CD4-positive, alpha-beta T cell treated with Interleukin-17A for 4 hours (primary cell): ENCODE measurements around the gene TMEM14C.
A peak's percentile ranks its signal among the peaks of the same experiment; 100 is the strongest.
"Not testable (repeated sequence)": the region's sequence is repeated elsewhere in the genome, so short reads cannot be mapped to it uniquely, and the experiment has no call there.

Experiments used
- DNase-seq: peaks from one replicate; pipeline ENCODE4 v3.0.0-alpha.2; 2020; ENCODE audit warnings: mixed read lengths

The TMEM14C gene

DNA sequence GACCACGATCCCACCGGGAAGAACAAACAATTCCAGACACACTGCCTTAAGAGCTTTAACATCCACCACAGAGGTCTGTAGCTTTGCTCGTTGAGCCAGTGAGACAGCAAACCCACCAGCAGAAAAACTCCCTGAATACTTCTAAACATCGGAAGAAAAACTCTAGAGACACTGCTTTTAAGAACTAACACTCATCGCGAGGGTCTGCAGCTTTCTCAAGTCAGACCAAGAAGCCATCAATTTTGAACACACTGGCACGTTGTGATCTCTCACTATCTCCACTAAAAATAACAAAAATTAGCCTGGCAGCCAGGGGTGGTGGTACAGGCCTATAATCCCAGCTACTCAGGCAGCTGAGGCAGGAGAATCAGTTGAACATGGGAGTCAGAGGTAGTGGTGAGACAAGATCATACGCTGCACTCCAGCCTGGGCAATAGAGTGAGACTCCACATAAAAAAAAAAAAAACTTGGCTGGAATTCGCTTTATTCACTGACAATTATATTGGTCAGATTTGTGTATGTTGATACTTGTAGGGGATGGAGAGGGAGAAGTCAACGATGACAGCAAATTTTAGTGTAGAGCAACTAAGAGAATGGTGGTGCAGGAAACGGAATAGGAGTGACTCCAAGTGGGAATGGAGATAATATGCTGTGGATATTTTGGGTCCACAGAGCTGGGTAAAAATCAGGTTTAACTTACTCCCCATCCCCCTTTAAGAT, 860 bp upstream of the TMEM14C start:
- no peak for DNase-seq

DNA sequence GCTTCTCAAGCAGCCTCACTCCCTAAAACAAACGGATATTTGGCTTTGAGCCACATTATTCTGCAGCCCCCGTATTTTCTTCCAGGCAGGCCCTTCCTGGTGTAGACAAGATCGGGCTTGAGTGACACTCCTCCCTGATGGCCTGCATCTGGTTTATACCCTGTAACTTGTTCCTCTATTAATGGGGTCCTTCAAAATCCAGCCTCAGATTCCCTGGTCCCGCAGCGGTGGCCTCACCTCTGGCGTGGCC, 375 bp upstream of the TMEM14C start:
- peak; percentile 3 for DNase-seq

DNA sequence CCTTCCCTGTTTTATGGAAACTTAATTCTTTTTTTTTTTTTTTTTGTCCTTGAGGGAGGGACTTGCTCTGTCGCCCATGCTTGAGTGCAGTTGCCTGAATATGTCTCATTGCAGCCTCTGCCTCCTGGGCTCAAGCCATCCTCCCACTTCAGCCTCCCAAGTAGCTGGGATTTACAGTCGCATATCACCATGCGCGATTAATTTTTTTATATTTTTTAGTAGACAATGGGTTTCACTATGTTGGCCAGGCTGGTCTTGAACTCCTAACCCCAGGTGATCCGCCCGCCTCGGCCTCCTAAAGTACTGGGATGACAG, 654 bp downstream of the TMEM14C start:
- peak; percentile 14 for DNase-seq

DNA sequence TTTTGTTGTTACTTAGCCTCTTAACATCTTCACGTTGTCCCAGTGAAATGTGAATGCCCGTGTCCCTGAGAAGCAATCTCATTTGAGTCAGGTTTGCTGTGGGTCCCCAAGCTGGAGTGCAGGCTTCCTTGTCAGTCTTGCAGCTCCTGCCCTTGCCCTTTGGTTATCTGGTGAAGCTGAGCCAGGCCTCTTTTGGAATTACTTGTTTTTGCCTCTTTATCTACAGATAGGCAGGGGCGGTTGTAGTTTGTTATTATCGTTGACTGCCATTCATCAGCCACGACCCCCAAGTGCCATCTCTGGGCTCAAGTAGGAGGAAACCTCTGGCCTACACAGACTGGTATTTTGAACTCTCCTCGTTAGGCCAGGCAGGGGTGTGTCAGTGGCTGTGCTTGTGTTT, 2.2 kb downstream of the TMEM14C start:
- no peak for DNase-seq

DNA sequence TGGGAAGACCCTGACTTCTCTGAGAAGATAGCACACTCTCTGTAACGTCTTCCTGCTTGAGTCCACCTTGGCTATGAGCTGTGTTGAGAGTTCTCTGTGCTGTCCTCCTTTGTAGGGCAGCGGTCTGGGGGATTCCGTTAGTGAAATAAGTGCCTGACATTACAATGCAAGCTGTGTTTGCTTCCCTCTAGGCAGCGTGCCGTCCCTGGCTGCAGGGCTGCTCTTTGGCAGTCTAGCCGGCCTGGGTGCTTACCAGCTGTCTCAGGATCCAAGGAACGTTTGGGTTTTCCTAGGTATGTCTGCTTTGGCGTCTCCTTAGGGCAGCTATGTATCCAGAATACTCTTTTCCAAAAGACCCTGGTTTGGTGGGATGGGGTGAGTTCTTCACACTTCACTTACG, 2.8 kb downstream of the TMEM14C start:
- DNase-seq, result no peak

DNA sequence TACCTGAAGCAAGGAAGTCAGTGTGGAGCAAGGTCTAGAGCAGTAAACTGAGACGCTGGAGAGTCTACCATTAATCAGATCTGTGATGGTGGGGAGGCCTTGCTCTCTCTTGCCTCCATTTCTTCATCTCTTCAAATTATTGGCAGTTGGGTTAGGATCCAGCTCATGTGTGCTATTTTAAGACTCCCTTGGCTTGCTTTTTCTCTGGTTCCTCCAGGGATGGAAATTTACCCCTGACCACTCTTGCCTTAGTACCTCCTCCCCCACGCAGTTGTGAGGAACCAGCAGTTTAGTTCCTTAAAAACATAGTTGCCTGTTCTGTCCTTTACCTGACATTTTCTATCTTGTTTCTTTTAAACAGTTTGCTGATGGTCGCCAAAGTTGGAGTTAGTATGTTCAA, 7.4 kb downstream of the TMEM14C start:
- DNase-seq, result no peak

DNA sequence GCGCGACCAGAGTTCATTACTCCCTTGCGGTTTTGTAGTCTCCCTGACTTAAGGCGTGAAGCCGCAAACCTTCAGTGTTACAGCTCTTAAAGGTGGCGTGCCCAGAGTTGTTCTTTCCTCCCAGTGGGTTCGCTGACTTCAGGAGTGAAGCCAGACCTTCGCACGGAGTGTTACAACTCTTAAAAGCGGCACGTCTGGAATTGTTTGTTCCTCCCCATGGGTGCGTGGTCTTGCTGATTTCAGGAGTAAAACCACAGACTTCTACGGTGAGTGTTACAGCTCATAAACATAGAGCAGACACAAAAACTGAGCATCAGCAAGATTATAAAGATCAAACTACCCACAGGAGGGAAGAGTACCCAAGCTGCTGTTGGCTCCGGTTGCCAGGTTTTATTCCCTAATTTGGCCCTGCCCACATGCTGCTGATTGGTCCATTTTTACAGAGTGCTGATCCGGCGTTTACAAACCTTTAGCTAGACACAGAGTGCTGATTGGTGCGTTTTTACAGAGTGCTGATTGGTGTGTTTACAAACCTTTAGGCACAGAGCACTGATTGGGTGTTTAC, 10.4 kb downstream of the TMEM14C start:
- no peak for DNase-seq

DNA sequence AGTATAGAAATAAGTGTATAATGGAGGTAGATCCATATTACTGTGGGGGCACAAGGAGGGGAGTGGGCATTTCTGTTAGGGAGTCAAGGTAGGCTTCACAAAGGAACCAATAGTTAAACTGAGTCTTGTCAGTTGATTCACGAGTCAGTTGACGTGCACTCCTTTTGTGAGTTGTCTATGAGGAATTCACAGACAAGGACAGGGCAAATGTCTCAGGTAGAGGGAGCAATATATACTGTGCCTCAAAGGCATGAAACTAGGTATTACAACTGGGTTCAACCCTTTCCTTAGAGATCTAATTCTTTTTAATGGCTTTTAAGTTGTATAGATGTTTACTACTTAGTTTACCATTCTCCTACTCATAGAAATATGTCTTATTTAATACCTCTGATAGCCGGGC, 11.0 kb downstream of the TMEM14C start:
- no peak for DNase-seq

DNA sequence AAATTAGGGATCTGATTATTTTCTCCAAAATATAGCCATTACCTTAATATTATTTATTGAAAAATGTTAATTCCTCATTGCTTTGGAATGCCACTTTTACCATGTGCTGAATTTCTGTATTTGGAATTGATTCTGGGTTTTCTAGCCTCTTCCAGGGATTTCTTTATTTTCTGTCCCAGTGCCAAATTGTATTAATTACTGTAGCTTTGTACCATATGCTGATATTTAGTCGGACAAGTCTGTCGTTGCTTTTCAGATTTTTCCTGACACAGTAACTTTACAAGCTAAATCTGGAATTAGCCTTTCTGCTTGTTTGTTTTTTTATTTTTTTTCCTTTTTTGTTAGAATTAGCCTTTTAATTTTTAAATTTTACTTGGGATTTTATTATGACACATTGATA, 13.9 kb downstream of the TMEM14C start:
- DNase-seq, result no peak

DNA sequence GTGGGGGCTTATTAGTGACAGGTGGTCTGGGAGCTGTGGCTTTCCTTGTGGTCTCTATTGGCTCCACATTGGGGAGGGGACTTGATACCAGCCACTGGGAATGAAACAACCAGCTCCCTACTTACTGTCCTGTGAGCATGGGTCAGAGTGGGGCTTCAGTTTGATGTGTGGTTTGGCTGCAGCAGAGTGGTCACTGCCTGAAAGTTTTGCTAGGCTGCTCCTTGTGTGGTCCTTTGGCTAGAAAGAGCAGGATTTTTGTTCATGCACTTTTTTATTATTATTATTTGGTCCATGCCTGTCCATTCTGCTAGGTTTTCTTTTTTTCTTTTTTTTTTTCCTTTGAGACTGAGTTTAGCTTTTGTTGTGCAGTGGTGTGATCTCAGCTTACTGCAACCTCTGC, 17.2 kb downstream of the TMEM14C start:
- no peak for DNase-seq

DNA sequence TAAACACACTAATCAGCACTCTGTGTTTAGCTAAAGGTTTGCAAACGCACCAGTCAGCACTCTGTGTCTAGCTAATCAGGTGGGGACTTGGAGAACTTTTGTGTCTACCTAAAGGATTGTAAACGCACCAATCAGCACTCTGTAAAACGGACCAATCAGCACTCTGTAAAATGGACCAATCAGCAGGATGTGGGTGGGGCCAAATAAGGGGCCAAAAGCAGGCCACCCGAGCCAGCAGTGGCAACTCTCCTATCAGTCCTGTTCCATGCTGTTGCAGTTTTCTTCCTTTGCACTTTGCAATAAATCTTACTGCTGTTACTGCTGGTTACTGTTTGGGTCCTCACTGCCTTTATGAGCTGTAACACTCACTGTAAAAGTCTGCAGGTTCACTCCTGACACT, 18.8 kb downstream of the TMEM14C start:
- not testable (repeated sequence) for DNase-seq

DNA sequence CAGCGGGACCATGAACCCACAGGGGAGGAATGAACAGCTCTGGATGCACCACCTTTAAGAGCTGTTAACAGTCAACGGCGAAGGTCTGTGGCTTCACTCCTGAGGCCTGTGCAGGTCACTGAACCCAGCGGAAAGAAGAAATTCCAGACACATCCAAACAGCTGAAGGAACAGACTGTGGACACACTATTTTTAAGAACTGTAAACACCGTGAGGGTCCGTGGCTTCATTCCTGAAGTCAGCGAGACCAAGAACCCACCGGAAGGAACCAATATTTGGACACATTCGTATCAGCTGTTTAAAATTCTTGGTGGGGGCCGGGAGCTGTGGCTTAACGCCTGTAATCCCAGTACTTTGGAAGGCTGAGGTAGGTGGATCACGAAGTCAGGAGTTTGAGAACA, 19.4 kb downstream of the TMEM14C start:
- no peak for DNase-seq

DNA sequence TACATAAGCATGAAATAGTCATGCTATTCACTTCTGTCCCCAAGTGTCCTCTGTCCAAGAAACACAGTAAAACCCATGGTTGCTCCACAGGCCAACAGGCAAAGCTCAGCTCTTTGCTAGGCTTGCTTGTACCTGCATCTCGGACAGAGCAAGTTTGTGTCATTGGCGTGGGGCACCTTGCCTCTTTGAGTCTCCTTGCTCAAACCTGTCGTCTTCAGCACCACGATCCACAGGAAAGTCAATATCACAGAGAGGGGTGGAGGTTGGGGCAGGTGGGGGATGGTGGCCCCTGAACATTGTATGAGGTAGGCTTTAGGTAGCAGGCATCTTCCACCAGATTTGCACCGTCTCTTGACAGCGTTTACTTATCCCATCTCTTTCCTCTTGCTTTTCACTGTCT, 20.6 kb downstream of the TMEM14C start:
- DNase-seq, result no peak

DNA sequence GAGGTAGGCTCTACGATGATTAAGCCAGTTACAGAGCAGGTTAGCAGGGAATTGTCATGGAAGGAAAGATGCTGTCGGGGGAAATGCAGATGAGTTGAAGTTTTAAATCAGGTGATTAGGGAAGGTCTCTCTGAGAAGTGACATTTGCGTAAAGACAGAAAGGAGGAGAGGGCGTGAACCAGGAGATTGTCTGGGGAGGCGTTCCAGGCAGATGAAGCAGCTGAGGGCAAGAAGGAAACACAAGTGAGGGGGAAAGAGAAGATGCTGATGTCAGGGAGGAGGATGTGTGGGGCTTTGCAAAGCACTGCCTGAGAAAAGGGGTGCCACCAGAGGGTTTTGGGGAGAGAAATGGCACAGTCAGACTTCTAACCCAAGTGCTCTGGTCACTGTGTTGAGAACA, 22.2 kb downstream of the TMEM14C start:
- no peak for DNase-seq

DNA sequence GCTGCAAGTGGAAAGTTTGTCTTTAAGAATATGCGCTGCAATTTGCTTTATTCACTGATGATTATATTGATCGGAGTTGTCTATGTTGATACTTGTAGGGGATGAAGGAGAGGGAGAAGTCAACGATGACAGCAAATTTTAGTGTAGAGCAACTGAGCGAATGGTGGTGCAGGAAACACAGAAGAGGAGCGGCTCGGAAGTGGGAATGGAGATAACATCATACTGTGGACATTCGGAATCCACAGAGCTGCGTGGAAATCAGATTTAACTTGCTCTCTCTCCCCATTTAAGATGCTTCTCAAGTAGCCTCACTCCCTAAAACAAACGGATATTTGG, 24.0 kb downstream of the TMEM14C start:
- DNase-seq, result no peak

DNA sequence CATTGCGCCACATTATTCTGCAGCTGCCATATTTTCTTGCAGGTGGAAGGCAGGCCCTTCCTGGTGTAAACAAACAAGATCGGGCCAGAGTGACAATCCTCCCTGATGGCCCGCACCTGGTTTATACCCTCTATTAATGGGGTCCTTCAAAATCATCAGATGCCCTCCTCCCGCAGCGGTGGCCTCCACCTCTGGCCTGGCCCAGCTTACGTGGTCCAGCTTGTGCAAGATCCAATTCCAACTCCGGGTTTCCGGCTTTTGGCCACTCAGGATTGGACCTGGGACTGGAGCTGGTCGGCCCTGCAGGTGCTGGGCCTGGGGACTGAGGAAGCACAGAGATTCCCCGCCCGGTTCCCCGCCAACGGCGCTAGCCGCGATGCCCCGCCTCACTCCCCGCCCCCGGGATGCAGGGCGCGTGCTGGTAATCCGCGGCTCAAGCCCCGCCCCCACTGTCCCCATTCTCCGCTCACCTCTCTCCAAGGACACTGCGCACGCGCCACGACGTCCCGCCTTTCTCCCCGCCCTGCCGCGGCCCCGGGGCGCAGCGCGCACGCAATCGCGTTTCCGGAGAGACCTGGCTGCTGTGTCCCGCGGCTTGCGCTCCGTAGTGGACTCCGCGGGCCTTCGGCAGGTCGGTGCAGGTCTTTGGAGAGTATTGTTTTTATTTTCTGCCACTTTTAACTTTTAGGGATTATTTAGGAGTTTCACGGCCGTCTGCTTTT, 24.5 kb downstream of the TMEM14C start, which contains the start of gene TMEM14B:
Gene TMEM14B (plus strand): TSS at position 555 of the 722 bp plus-strand sequence. CDS start 1,441 bp downstream, outside the sequence.
- DNase-seq, result peak; percentile 100

DNA sequence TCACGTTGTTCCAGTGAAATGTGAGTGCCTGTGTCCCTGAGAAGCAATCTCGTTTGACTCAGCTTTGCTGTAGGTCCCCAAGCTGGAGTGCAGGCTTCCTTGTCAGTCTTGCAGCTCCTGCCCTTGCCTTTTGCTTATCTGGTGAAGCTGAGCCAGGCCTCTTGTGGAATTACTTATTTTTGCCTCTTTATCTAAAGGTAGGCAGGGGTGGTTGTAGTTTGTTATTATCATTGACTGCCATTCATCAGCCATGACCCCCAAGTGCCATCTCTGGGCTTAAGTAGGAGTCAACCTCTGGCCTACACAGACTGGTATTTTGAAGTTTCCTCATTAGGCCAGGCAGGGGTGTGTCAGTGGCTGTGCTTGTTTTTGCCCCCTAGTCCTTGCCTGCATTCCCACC, 26.9 kb downstream of the TMEM14C start:
- DNase-seq, result no peak

DNA sequence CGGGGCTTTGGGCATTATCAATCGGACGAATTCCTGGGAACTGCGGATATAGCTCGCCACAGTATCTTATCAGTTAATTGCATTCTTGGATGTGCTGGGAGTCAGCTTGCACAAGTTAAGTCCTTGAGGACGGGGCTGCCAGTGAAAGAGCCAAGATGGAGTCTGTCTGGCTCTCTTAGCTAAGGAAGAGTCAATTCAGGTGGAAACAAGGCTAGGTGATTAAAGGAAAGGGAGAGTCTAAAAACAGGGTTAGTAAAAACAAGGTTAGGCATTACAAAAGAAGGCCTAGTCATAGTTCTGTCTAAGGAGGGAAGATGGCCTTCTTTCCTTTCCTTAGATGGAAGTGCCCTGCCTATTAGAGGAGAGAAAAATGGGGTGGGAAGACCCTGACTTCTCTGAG, 27.7 kb downstream of the TMEM14C start:
- not testable (repeated sequence) for DNase-seq

DNA sequence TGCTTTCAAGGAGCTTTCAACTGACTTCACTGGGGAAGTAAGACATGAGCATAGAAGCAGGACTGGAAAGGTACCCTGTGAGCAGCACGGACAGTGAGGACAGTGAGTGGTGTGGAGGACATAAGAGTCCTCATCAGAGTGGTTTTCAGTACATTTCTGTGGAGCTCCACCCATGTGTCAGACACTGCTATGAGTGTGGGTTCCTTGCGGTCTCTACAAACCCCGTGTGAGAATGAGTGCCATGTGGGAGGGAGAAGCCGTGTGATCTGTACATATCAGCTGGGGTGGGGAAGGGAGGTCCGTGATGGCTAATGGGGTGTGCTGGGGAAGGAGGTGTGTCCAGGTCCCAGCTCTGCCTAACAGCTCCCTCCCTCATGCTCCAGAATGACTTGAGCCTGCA, 28.9 kb downstream of the TMEM14C start:
- not testable (repeated sequence) for DNase-seq

DNA sequence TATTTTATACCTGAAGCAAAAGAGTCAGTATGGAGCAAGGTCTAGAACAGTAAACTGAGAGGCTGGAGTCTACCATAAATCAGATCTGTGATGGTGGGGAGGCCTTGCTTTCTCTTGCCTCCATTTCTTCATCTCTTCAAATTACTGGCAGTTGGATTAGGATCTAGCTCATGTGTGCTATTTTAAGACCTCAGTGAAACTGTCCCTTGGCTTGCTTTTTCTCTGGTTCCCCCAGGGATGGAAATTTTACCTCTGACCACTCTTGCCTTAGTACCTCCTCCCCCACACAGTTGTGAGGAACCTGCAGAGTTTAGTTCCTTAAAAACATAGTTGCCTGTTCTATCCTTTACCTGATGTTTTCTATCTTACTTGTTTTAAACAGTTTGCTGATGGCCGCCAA, 33.2 kb downstream of the TMEM14C start:
- no peak for DNase-seq

DNA sequence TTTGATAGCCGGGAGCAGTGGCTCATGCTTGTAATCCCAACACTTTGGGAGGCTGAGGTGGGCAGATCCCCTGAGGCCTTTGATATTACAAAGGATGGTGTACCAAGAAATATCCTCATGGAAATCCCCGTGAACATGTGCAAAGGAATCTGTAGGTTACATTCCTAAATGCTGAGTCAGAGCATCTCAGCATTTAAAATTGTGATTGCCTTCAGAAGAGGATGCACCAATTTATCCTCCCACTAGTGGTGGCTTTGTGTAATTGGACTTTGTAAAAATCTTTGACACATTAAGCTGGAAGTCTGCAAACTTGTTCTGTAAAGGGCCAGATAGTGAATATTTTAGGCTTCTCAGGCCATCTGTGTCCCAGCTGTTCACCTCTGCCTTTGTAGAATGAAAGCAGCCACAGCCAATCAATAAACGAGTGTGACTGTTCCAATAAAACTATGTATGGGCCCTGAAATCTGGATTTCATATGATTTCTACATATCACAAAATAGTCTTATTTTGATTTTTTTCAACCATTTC, 36.5 kb downstream of the TMEM14C start:
- DNase-seq, result no peak

DNA sequence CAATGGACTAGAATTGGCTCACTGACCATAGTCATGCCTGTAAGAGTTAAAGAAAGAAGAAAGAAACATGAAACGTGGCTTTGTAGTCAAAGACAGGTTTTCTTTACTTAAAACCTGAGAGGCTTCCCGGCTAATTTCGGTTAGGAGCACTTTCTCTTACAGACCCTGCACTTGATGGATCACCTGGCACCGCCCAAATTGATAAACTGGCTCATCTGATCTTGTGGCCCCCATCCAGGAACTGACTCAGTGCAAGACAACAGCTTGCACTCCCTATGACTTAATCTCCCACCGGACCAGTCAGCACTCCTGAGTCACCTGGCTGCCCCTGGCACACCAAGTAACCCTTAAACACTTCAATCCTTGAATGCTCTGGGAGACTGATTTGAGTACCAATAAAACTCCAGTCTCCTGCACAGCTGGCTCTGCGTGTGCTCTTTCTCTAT, 37.0 kb downstream of the TMEM14C start:
- no peak for DNase-seq

DNA sequence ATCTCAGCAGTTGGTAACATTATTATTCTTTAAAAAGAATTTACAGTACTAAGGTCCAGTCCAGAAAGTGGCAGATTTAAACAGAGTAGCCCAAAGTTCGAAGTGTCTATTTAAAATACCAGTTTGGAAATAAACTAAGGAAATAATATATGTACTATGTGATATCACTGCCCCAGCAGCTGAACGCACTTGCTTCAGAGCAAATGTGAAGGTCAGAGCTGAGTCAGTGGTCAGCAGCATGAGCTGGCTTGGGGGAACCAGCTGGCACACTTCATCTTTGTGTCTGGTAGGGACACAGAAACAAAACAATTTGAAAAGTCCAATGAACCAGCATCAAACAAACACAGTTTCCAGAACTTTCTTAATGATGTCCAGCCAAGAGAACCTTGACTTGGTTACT, 40.1 kb downstream of the TMEM14C start:
- no peak for DNase-seq

DNA sequence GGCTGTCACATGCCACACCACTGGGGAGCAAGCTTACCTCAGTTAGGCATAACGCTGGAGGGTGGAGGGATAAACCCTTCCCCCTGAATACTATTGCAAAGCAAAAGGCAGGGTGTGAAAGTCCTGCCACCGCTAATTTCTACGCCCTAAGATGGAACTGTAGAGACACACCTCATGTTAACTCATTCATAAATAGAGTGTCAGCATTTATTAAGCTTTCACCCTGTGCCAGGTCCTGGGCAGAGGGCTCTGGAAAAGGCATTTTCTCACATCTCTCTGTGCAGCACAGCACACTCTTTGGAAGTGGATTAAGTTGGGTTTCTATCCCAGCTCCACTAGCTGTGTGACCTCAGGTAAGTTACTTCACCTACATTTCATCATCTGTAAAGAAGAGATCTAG, 46.5 kb downstream of the TMEM14C start:
- no peak for DNase-seq
